C4-2B (cell line): Measurements from ENCODE around the gene OXT.
"Not testable (repeated sequence)": the region's sequence is repeated elsewhere in the genome, so short reads cannot be mapped to it uniquely, and the experiment has no call there.

ENCODE experiments used
- H3K27ac ChIP-seq: fragments of 450-650 bp; 2 replicates; pipeline ENCODE4 v1.5.1; 2017
- CTCF ChIP-seq: fragments of 450-650 bp; conservative IDR thresholded peaks from 2 replicates; pipeline ENCODE4 v1.5.1; 2017; ENCODE audit warnings: mild to moderate bottlenecking
- ZFX ChIP-seq: fragments of 450-650 bp; IDR thresholded peaks from 2 replicates; pipeline ENCODE4 v1.6.1; 2017

OXT gene

GRCh38 chr20:3074812-3075211, 3.4 kb downstream of the OXT start:
- no peak overlapping the region for H3K27ac ChIP-seq
- TF ChIP-seq ZFX (no peak), CTCF (no peak)

- not testable (repeated sequence) for H3K27ac ChIP-seq
Observed at GRCh38 chr20:3075315-3075714, 3.9 kb downstream of the OXT start.

GRCh38 chr20:3077618-3078134, 6.3 kb downstream of the OXT start:
- no peak overlapping the region for H3K27ac ChIP-seq
- no peak for TF ChIP-seq CTCF
- TF ChIP-seq ZFX: no peak

- TF ChIP-seq CTCF (no peak), ZFX (no peak)
- H3K27ac ChIP-seq: no peak overlapping the region
Observed at GRCh38 chr20:3080939-3081388, 9.5 kb downstream of the OXT start.

GRCh38 chr20:3081641-3082040, 10.2 kb downstream of the OXT start:
- TF ChIP-seq ZFX: no peak
- no peak for TF ChIP-seq CTCF
- H3K27ac ChIP-seq: no peak overlapping the region

GRCh38 chr20:3082306-3082951, 11.0 kb downstream of the OXT start:
- no peak overlapping the region for H3K27ac ChIP-seq

GRCh38 chr20:3082955-3083952, 11.8 kb downstream of the OXT start:
- H3K27ac ChIP-seq: no peak overlapping the region
- TF ChIP-seq ZFX: no peak
- no peak for TF ChIP-seq CTCF

More at GRCh38 chr20:3082306-3082951, 11.0 kb downstream of the OXT start:
- TF ChIP-seq CTCF (no peak), ZFX (no peak)
